Measurements from ENCODE around the gene DNAJA3. TPM values are rescaled to one million over a fixed set of nuclear protein-coding genes. Genes with fewer than 3 reads are reported as not detected.

The DNAJA3 gene
- total RNA-seq, result 24.3 and 35.2 TPM in 2 replicates

DNA sequence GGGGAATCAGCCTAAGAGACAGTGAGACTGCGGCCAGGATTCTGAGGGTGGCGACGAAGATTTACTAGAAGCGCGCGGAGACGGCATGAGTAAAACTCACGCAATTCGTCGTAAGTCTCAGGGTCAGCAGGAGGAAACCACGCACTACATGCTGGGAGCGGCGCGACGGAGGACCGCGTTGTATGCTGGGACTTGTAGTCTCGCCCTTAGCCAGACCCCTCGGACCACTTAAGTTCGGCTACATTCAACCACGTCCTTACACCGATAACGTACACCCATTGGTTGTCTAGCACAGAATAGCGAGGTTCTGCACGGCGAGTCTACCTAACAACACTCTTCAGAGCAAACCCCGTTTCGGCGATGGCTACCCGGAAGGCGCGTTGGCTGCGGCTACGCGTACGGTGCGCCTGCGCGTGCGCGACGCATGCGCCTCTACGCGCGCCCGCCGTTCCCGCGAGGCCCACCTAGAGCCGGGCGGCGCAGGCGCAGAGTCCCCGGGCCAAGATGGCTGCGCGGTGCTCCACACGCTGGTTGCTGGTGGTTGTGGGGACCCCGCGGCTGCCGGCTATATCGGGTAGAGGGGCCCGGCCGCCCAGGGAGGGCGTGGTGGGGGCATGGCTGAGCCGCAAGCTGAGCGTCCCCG lies at the start of gene DNAJA3:
TSS of gene DNAJA3 (plus strand) at position 491 of the 643 bp plus-strand sequence. CDS start at position 505, 14 bp downstream.

DNA sequence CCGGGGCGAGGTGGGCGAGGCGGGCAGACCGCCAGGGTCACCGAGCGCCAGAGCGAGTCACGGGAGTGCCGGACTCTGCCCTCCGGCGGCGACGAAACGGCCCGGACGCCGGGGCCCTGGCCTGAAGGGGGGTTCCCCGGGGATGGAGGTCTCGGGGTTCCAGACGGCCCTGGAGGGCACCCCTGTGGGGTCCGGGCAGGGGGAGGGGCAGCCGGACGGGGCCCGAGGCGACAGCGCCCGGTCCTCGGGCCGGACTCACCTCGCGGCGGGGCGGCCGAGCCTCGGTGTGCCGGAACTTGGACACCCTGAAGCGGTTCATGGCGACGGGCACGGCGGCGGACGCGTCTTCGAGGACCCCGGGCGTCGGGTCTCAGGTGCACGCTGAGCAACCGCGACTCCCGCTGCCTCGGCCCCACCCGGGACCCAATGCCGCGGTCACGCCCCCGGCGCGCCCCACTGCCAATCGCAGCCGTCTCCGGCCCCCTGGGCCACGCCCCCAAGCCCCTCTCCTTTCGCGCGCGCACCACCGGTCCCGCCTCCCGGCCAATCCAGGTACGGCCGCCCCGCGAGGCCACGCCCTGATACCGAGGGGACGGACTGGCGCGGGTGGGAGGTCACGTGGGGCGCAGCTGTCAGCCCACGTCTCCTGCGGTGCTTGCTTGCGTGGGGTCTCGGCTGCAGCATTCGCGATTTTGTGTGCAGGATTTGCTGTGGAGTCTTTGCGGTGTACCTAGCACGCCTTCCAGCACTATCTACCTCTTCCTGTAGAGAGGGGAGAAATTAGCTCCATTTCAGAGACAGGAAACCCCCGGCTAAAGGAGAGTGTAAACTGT lies 9.3 kb upstream of the DNAJA3 start, which contains the start of gene CORO7:
TSS of gene CORO7 (minus strand) at position 397 of the 833 bp plus-strand sequence. CDS start at position 319, 78 bp downstream.

DNA sequence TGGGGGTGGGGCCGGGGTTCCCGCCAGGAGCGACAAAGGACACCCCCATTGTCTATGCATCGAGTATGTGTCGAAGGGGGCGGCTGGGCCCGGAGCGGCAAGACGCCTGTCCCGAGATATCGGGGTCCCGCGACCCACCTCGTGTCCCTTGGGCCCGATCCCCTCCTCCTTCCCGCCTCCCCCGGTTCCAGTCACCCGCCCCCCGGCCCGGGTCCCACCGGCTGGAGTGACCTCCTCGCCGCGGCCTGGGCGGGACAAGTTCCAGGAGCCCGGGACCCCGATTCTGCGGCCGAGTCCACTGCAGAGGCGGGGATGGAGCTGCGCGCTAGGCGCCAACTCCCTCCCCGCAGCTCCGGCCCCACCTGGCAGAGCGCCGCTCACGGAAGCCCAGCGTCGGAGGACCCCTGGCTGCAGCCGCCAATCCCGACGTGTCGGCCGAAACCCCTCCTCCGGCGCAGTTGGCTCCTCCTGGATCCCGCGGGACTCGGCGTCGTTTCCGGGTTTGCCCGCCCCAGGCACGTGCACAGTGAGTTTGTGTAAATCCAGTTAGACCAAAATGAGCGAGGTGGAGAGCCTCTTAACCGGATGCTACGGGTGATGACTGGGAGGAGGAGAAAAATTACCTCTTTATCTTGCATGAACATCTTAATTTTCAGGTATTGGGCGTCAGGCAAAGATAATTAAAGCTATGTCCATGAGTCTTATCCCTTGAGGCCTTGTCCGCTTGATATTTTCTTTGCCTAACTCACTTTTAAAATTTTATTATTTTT lies 48.7 kb downstream of the DNAJA3 start, which contains the start of gene NMRAL1:
TSS of gene NMRAL1 (minus strand) at position 434 of the 770 bp plus-strand sequence. CDS start 493 bp downstream, outside the sequence.

DNA sequence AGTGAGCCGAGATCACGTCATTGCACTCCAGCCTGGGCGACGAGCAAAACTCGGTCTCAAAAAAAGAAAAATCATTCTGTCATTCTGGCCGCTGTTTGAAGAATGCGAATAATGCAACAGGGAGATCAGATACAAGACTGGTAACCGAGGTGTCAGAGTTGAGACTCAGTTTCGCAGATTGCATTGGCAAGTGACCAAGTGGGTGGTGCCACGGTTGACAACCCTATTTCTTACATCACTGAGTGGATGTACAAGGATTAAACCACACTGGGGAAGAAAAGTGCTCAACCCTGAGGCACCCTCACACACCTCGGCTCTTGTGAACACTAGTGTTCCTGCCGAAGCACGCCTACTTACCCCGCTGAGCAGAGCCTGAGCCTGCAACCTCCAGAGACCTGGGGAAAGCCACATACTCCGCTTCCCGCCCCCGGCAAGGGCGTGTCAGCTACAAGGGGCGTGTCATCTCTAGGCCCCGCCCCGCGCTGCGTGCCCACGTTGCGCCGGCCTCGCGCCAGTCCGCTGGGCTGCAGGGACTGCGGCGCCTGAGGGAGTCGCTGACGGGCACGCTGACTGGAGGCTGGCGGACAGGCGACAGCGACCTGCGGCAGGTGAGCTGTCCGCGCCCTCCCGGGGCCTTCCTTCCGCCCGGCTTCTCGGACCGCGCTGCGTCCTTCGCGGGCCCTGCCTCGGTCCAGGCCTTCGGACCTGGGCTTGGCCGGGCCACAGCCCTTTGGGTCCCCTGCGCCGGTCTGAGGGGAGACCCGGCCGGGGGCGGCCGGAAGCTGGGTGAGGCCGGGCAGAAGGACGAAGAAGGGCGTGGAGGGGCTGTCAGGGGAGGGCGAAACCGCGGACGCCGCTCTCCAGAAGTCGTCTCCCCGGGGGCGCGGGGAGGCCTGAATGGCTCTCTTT lies 50.5 kb downstream of the DNAJA3 start, which contains the start of gene HMOX2:
TSS of gene HMOX2 (plus strand) at position 519 of the 909 bp plus-strand sequence. CDS start 29,127 bp downstream, outside the sequence.

Small RNA genes within 50 kb of the gene (small RNA-seq; reads per million reads assigned to genes)
- not detected for gene AC012676.2

Other genes with a start within 250 kb of the DNAJA3 start
- gene SRL, start 183.8 kb upstream of the DNAJA3 start, total RNA-seq, result not detected in 2 replicates
- 2.8 and 5.9 TPM in 2 replicates for gene TFAP4, start 152.8 kb upstream of the DNAJA3 start, total RNA-seq
- 1.5 and 2.0 TPM in 2 replicates for gene GLIS2, start 109.8 kb upstream of the DNAJA3 start, total RNA-seq
- gene PAM16, start 74.5 kb upstream of the DNAJA3 start, total RNA-seq, result 14.9 and 26.5 TPM in 2 replicates
- gene VASN, start 54.0 kb upstream of the DNAJA3 start, total RNA-seq, result 28.7 and 35.4 TPM in 2 replicates
- 11.8 and 19.8 TPM in 2 replicates for gene CORO7, start 9.3 kb upstream of the DNAJA3 start, total RNA-seq
- gene NMRAL1, start 48.8 kb downstream of the DNAJA3 start, total RNA-seq, result 132 and 137 TPM in 2 replicates
- gene HMOX2, start 50.5 kb downstream of the DNAJA3 start, total RNA-seq, result 46.7 and 86.8 TPM in 2 replicates
- 13.7 TPM in 2 replicates for gene CDIP1, start 112.9 kb downstream of the DNAJA3 start, total RNA-seq
- gene C16orf96, start 130.5 kb downstream of the DNAJA3 start, total RNA-seq, result 0.39 TPM in 1 of 2 replicates, not detected in the other
- gene UBALD1, start 189.0 kb downstream of the DNAJA3 start, total RNA-seq, result 18.5 and 19.6 TPM in 2 replicates
- 29.1 and 42.5 TPM in 2 replicates for gene MGRN1, start 199.0 kb downstream of the DNAJA3 start, total RNA-seq

All from placental epithelial cell (primary cell).